ENCODE data around the gene CPLX1.

Gene CPLX1

GRCh38 chr4:831483-831805, 5.5 kb upstream of the CPLX1 start:
- no peak for TF ChIP-seq LEF1 (IDR thresholded peaks at IDR 0.05; ENCODE audit: borderline replicate concordance)
- TF ChIP-seq HDGF (IDR thresholded peaks at IDR 0.05; ENCODE audit: borderline replicate concordance) = no peak
- TF ChIP-seq, protein P1, sequence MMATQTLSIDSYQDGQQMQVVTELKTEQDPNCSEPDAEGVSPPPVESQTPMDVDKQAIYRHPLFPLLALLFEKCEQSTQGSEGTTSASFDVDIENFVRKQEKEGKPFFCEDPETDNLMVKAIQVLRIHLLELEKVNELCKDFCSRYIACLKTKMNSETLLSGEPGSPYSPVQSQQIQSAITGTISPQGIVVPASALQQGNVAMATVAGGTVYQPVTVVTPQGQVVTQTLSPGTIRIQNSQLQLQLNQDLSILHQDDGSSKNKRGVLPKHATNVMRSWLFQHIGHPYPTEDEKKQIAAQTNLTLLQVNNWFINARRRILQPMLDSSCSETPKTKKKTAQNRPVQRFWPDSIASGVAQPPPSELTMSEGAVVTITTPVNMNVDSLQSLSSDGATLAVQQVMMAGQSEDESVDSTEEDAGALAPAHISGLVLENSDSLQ (IDR thresholded peaks at IDR 0.05) = no peak
- no peak for TF ChIP-seq ZNF384 (IDR thresholded peaks at IDR 0.05)
- TF ChIP-seq L3MBTL2 (conservative IDR thresholded peaks at IDR 0.05) = no peak
- TF ChIP-seq FOXM1 (IDR thresholded peaks at IDR 0.05; ENCODE audit: borderline replicate concordance) = no peak
- no peak for TF ChIP-seq FOXA1 (IDR thresholded peaks at IDR 0.05)
- TF ChIP-seq BHLHE40 (IDR thresholded peaks at IDR 0.05; ENCODE audit: borderline replicate concordance) = no peak
- TF ChIP-seq SUZ12 (IDR thresholded peaks at IDR 0.05) = no peak
- TF ChIP-seq NFRKB (IDR thresholded peaks at IDR 0.05) = no peak
- no peak for TF ChIP-seq SP1 (IDR thresholded peaks at IDR 0.05)
- TF ChIP-seq FOXK2 (IDR thresholded peaks at IDR 0.05) = no peak
- TF ChIP-seq ELF4 (IDR thresholded peaks at IDR 0.05) = no peak
- no peak for TF ChIP-seq ARNT (IDR thresholded peaks at IDR 0.05)
- TF ChIP-seq TARDBP (IDR thresholded peaks at IDR 0.05) = no peak
- no peak for DNase-seq (ENCODE audit: extremely low spot score)
- CTCF ChIA-PET = no interaction called here
- POLR2A ChIA-PET = no interaction called here

- TF ChIP-seq FOXA1 (IDR thresholded peaks at IDR 0.05) (no peak), SP1 (IDR thresholded peaks at IDR 0.05) (no peak), TARDBP (IDR thresholded peaks at IDR 0.05) (no peak), SUZ12 (IDR thresholded peaks at IDR 0.05) (no peak), ELF4 (IDR thresholded peaks at IDR 0.05) (no peak), HDGF (IDR thresholded peaks at IDR 0.05; ENCODE audit: borderline replicate concordance) (no peak), ZNF384 (IDR thresholded peaks at IDR 0.05) (no peak), BHLHE40 (IDR thresholded peaks at IDR 0.05; ENCODE audit: borderline replicate concordance) (no peak), L3MBTL2 (conservative IDR thresholded peaks at IDR 0.05) (no peak), LEF1 (IDR thresholded peaks at IDR 0.05; ENCODE audit: borderline replicate concordance) (no peak), CTBP1 (IDR thresholded peaks at IDR 0.05; ENCODE audit: borderline replicate concordance) (no peak), FOXM1 (IDR thresholded peaks at IDR 0.05; ENCODE audit: borderline replicate concordance) (no peak), FOXK2 (IDR thresholded peaks at IDR 0.05) (no peak), NFRKB (IDR thresholded peaks at IDR 0.05) (no peak), ARNT (IDR thresholded peaks at IDR 0.05) (no peak)
- POLR2A ChIA-PET = no interaction called here
- DNase-seq (ENCODE audit: extremely low spot score) = no peak
- CTCF ChIA-PET = no interaction called here
Measured at GRCh38 chr4:830601-831482, 4.9 kb upstream of the CPLX1 start.

- CTCF ChIA-PET = no interaction called here
- DNase-seq (ENCODE audit: extremely low spot score) = no peak
- POLR2A ChIA-PET = no interaction called here
- TF ChIP-seq SUZ12 (IDR thresholded peaks at IDR 0.05) (no peak), FOXM1 (IDR thresholded peaks at IDR 0.05; ENCODE audit: borderline replicate concordance) (no peak), CTBP1 (IDR thresholded peaks at IDR 0.05; ENCODE audit: borderline replicate concordance) (no peak), ELF4 (IDR thresholded peaks at IDR 0.05) (no peak), ARNT (IDR thresholded peaks at IDR 0.05) (no peak), HDGF (IDR thresholded peaks at IDR 0.05; ENCODE audit: borderline replicate concordance) (no peak)
Measured at GRCh38 chr4:829761-830600, 4.1 kb upstream of the CPLX1 start.

- DNase-seq (ENCODE audit: extremely low spot score) = no peak
- ChIA-PET POLR2A (no interaction called here), CTCF (interaction anchor here (0.7 kb wide), 1 partner anchor 11 kb away, joined by 3 read pairs; no protein-coding TSS in a partner anchor)
- TF ChIP-seq NFRKB (IDR thresholded peaks at IDR 0.05) (no peak), ELF4 (IDR thresholded peaks at IDR 0.05) (no peak), FOXM1 (IDR thresholded peaks at IDR 0.05; ENCODE audit: borderline replicate concordance) (no peak), LEF1 (IDR thresholded peaks at IDR 0.05; ENCODE audit: borderline replicate concordance) (no peak), ARNT (IDR thresholded peaks at IDR 0.05) (no peak), FOXA1 (IDR thresholded peaks at IDR 0.05) (no peak), SUZ12 (IDR thresholded peaks at IDR 0.05) (no peak), HDGF (IDR thresholded peaks at IDR 0.05; ENCODE audit: borderline replicate concordance) (no peak), SP1 (IDR thresholded peaks at IDR 0.05) (no peak), TARDBP (IDR thresholded peaks at IDR 0.05) (no peak), L3MBTL2 (conservative IDR thresholded peaks at IDR 0.05) (no peak)
Measured at GRCh38 chr4:829291-829690, 3.4 kb upstream of the CPLX1 start.

DNA sequence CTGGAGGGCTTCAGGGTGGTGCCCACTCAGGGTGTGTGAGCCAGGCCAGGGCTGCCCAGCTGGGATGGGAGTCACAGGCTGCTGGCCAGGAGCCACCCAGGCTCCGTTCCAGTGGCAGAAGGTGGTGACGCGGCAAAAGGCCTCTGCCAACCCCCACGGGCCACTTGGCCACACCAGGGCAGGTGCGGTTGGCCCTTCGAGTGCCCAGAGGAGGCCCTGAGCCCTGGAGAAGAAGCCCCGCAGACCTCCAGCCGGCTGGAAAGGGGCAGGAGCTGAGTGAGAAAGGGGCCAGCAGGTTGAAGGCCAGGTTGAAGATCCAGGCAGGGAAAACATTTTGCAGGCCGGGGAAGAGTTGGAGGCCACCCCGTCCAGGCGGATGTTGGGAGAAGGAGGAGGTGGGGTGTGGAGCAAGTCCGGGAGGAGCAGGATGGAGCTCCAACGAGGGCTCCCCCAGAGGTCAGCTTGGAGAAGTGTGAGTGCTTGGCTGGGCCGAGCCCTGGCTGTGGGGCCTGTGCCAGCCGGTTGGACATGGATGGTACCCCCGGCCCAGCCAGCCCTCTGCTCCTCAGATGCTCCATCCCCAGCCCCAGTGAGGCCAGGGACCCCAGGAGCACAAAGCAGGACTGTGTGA, 2.8 kb upstream of the CPLX1 start:
- ChIA-PET POLR2A (no interaction called here), CTCF (interaction anchor here (0.7 kb wide), 1 partner anchor 10 kb away, joined by 3 read pairs; no protein-coding TSS in a partner anchor)
- peak; percentile 30 for DNase-seq (ENCODE audit: extremely low spot score)

More for the DNA sequence above, 2.8 kb upstream of the CPLX1 start:
- TF ChIP-seq BHLHE40 (IDR thresholded peaks at IDR 0.05; ENCODE audit: borderline replicate concordance) (no peak), ZNF384 (IDR thresholded peaks at IDR 0.05) (no peak), HDGF (IDR thresholded peaks at IDR 0.05; ENCODE audit: borderline replicate concordance) (no peak), ELF4 (IDR thresholded peaks at IDR 0.05) (no peak), NFRKB (IDR thresholded peaks at IDR 0.05) (no peak), FOXK2 (IDR thresholded peaks at IDR 0.05) (no peak), TARDBP (IDR thresholded peaks at IDR 0.05) (no peak), ARNT (IDR thresholded peaks at IDR 0.05) (no peak), SUZ12 (IDR thresholded peaks at IDR 0.05) (no peak), L3MBTL2 (conservative IDR thresholded peaks at IDR 0.05) (no peak), LEF1 (IDR thresholded peaks at IDR 0.05; ENCODE audit: borderline replicate concordance) (no peak), FOXM1 (IDR thresholded peaks at IDR 0.05; ENCODE audit: borderline replicate concordance) (no peak), SP1 (IDR thresholded peaks at IDR 0.05) (no peak), FOXA1 (IDR thresholded peaks at IDR 0.05) (no peak)
- TF ChIP-seq, protein P1 (IDR thresholded peaks at IDR 0.05) = no peak

Measured in HEK293T (cell line).